H1 (cell line): Measurements from ENCODE around the gene SGMS1. TPM values are rescaled to one million over a fixed set of nuclear protein-coding genes. Genes with fewer than 3 reads are reported as not detected.

ENCODE experiments used
- CTCF ChIA-PET: fragments of 300-600 bp; sonication (Branson Sonifier 250); formaldehyde crosslinking; loops from one replicate; lab custom pipeline; 2021; ENCODE audit not compliant: partially characterized antibody; lab: Charles Lee
- POLR2A ChIA-PET: fragments of 300-600 bp; sonication (Branson Sonifier 250); formaldehyde crosslinking; loops from one replicate; lab custom pipeline; 2021; ENCODE audit warnings: inconsistent platforms; ENCODE audit not compliant: partially characterized antibody; lab: Charles Lee
- DNase-seq, 2 experiments: peaks; one replicate each; pipeline versions ENCODE4 v3.0.0 to v3.0.0-alpha.2; 2010 to 2022; ENCODE audit warnings: low spot score in 2 of 2, low read depth in 1 of 2, mixed read lengths in 1 of 2
- FAIRE-seq: peaks from 2 replicates; lab custom pipeline; 2011; peaks lifted over from hg19 to GRCh38; lab: Jason Lieb, UNC
- H2AFZ ChIP-seq: 2 replicates; pipeline ENCODE4 v1.8.1; 2012; ENCODE audit warnings: low read length, inconsistent platforms
- H2AK5ac ChIP-seq: 2 replicates; pipeline ENCODE4 v1.6.1; 2013; ENCODE audit warnings: low read depth, low read length
- H2BK120ac ChIP-seq: replicated peaks from 2 replicates; pipeline ENCODE3; 2013; ENCODE audit warnings: low read depth, low read length, inconsistent platforms
- H2BK12ac ChIP-seq: 2 replicates; pipeline ENCODE4 v1.6.1; 2013; ENCODE audit warnings: low read depth, low read length
- H2BK15ac ChIP-seq: 2 replicates; pipeline ENCODE4 v1.6.1; 2013; ENCODE audit warnings: low read length
- H2BK20ac ChIP-seq: 2 replicates; pipeline ENCODE4 v1.6.1; 2013; ENCODE audit warnings: low read length
- H2BK5ac ChIP-seq: 2 replicates; pipeline ENCODE4 v1.6.1; 2013; ENCODE audit warnings: low read depth, low read length
- H3K14ac ChIP-seq: 2 replicates; pipeline ENCODE4 v1.6.1; 2013; ENCODE audit warnings: inconsistent platforms; ENCODE audit not compliant: insufficient read length
- H3K18ac ChIP-seq: 2 replicates; pipeline ENCODE4 v1.6.1; 2013; ENCODE audit warnings: low read length; ENCODE audit errors: extremely low read depth
- H3K23ac ChIP-seq: 2 replicates; pipeline ENCODE4 v1.6.1; 2013; ENCODE audit warnings: inconsistent platforms; ENCODE audit not compliant: insufficient read length
- H3K23me2 ChIP-seq: 2 replicates; pipeline ENCODE4 v1.6.1; 2013; ENCODE audit warnings: low read depth, low read length
- H3K27ac ChIP-seq: 2 replicates; pipeline ENCODE4 v1.6.1; 2011; ENCODE audit warnings: low read depth, low read length, inconsistent platforms
- H3K27me3 ChIP-seq, 4 experiments: replicated peaks in 1 of 4; 1 replicate in 1 of 4; 2 replicates in 3 of 4; pipeline versions ENCODE4 v1.6.1 to v1.8.1; 2011 to 2013; ENCODE audit warnings: low read length in 3 of 4, mild to moderate bottlenecking in 3 of 4, inconsistent platforms in 2 of 4, mixed read lengths in 2 of 4, moderate library complexity in 1 of 4; ENCODE audit not compliant: control insufficient read depth in 3 of 4, insufficient read depth in 3 of 4; ENCODE audit errors: extremely low read depth in 1 of 4
- H3K36me3 ChIP-seq, 4 experiments: 2 replicates each; pipeline versions ENCODE4 v1.6.1 to v1.8.1; 2011 to 2013; ENCODE audit warnings: mild to moderate bottlenecking in 4 of 4, low read length in 3 of 4, moderate library complexity in 2 of 4, control low read depth in 1 of 4, inconsistent platforms in 1 of 4; ENCODE audit not compliant: insufficient read depth in 4 of 4, control insufficient read depth in 2 of 4
- H3K4ac ChIP-seq: replicated peaks from 2 replicates; pipeline ENCODE3; 2013; ENCODE audit warnings: low read length, low read depth, mixed read lengths, inconsistent platforms; ENCODE audit not compliant: insufficient read length
- H3K4me1 ChIP-seq, 4 experiments: replicated peaks in 1 of 4; 1 replicate in 1 of 4; 2 replicates in 3 of 4; pipeline versions ENCODE4 v1.6.1 to v1.8.1; 2011 to 2013; ENCODE audit warnings: low read length in 3 of 4, inconsistent platforms in 2 of 4, mixed read lengths in 1 of 4; ENCODE audit not compliant: insufficient read depth in 4 of 4, control insufficient read depth in 3 of 4
- H3K4me2 ChIP-seq, 2 experiments: 2 replicates each; pipeline versions ENCODE4 v1.6.1 to v1.8.1; 2011 to 2013; ENCODE audit warnings: low read depth in 2 of 2, low read length in 2 of 2, control low read depth in 1 of 2, inconsistent platforms in 1 of 2, mild to moderate bottlenecking in 1 of 2; ENCODE audit not compliant: insufficient read depth in 1 of 2
- H3K4me3 ChIP-seq, 4 experiments: fragments of 200-600, 300-600 bp in 1 of 4; sonication (generic), shearing (Covaris generic), sonication (Bioruptor Twin) in 1 of 4; 2 replicates each; pipeline versions ENCODE4 v1.5.1 to v1.8.1; 2011 to 2016; ENCODE audit warnings: low read length in 4 of 4, low read depth in 3 of 4, control low read depth in 2 of 4, inconsistent platforms in 2 of 4, mild to moderate bottlenecking in 2 of 4, mixed read lengths in 1 of 4, moderate library complexity in 1 of 4; ENCODE audit not compliant: insufficient read depth in 2 of 4; ENCODE audit errors: extremely low read depth in 1 of 4
- H3K56ac ChIP-seq: replicated peaks from 2 replicates; pipeline ENCODE3; 2013; ENCODE audit warnings: low read depth, mild to moderate bottlenecking, mixed read lengths, low read length, inconsistent platforms; ENCODE audit not compliant: insufficient read length
- H3K79me1 ChIP-seq: 2 replicates; pipeline ENCODE4 v1.6.1; 2013; ENCODE audit warnings: low read depth, low read length, control low read depth
- H3K79me2 ChIP-seq, 2 experiments: 2 replicates each; pipeline versions ENCODE4 v1.6.1 to v1.8.1; 2012 to 2013; ENCODE audit warnings: low read length in 2 of 2, mild to moderate bottlenecking in 2 of 2, inconsistent platforms in 1 of 2; ENCODE audit not compliant: insufficient read depth in 2 of 2, control insufficient read depth in 1 of 2
- H3K9ac ChIP-seq, 4 experiments: replicated peaks in 1 of 4; 1 replicate in 1 of 4; 2 replicates in 3 of 4; pipeline versions ENCODE4 v1.6.1 to v1.8.1; 2011 to 2013; ENCODE audit warnings: low read depth in 3 of 4, low read length in 3 of 4, control low read depth in 2 of 4, mild to moderate bottlenecking in 2 of 4, moderate library complexity in 2 of 4, inconsistent platforms in 1 of 4; ENCODE audit errors: extremely low read depth in 1 of 4
- H3K9me3 ChIP-seq, 2 experiments: 2 replicates each; pipeline versions ENCODE4 v1.6.1 to v1.8.1; 2012 to 2013; ENCODE audit warnings: mild to moderate bottlenecking in 2 of 2, moderate library complexity in 2 of 2, control low read depth in 1 of 2, inconsistent platforms in 1 of 2, low read depth in 1 of 2, low read length in 1 of 2, mixed read lengths in 1 of 2; ENCODE audit not compliant: insufficient read depth in 2 of 2
- H4K20me1 ChIP-seq, 2 experiments: replicated peaks in 1 of 2; 2 replicates each; pipeline versions ENCODE3 to v1.8.1; 2011 to 2013; ENCODE audit warnings: inconsistent platforms in 2 of 2, low read length in 2 of 2, mild to moderate bottlenecking in 1 of 2; ENCODE audit not compliant: insufficient read depth in 2 of 2, control insufficient read depth in 1 of 2
- H4K5ac ChIP-seq: 2 replicates; pipeline ENCODE4 v1.6.1; 2013; ENCODE audit warnings: low read length, low read depth, mixed read lengths, inconsistent platforms; ENCODE audit not compliant: insufficient read length
- H4K8ac ChIP-seq: 2 replicates; pipeline ENCODE4 v1.8.0; 2013; ENCODE audit warnings: mild to moderate bottlenecking, moderate library complexity, low read length, inconsistent platforms; ENCODE audit not compliant: insufficient read depth; ENCODE audit errors: extremely low read depth
- H4K91ac ChIP-seq: replicated peaks from 2 replicates; pipeline ENCODE3; 2013; ENCODE audit warnings: low read length, mixed read lengths, inconsistent platforms; ENCODE audit not compliant: insufficient read length
- CEBPB ChIP-seq: IDR thresholded peaks from 2 replicates; pipeline ENCODE4 v1.6.1; 2012; ENCODE audit warnings: low read depth, low read length
- EGR1 ChIP-seq: IDR thresholded peaks from 2 replicates; pipeline ENCODE4 v1.6.1; 2011; ENCODE audit warnings: low read depth, low read length, borderline replicate concordance
- FOSL1 ChIP-seq: IDR thresholded peaks from 2 replicates; pipeline ENCODE4 v1.6.1; 2011; ENCODE audit warnings: mild to moderate bottlenecking, low read depth, low read length, moderate library complexity; ENCODE audit not compliant: insufficient read depth
- MAFK ChIP-seq: IDR thresholded peaks from 2 replicates; pipeline ENCODE4 v1.6.1; 2012; ENCODE audit warnings: low read depth, mild to moderate bottlenecking, improper control_type of control experiment, low read length
- POLR2AphosphoS5 ChIP-seq: IDR thresholded peaks from 2 replicates; pipeline ENCODE4 v1.6.1; 2011; ENCODE audit warnings: low read depth, low read length
- RAD21 ChIP-seq, 2 experiments: IDR thresholded peaks in 1 of 2; conservative IDR thresholded peaks in 1 of 2; 2 replicates each; pipeline ENCODE4 v1.6.1; 2011; ENCODE audit warnings: low read depth in 2 of 2, low read length in 2 of 2, improper control_type of control experiment in 1 of 2, inconsistent platforms in 1 of 2, mild to moderate bottlenecking in 1 of 2, moderate library complexity in 1 of 2
- RBBP5 ChIP-seq: IDR thresholded peaks from 2 replicates; pipeline ENCODE4 v1.7.1; 2012; ENCODE audit warnings: low read depth, mild to moderate bottlenecking, inconsistent platforms, low read length, moderate library complexity, borderline replicate concordance
- SAP30 ChIP-seq: fragments of 300-600 bp; sonication (generic); IDR thresholded peaks from 2 replicates; pipeline ENCODE4 v1.7.1; 2012; ENCODE audit warnings: low read length, moderate library complexity, mild to moderate bottlenecking, inconsistent platforms; ENCODE audit not compliant: insufficient read depth, insufficient replicate concordance
- SP1 ChIP-seq: IDR thresholded peaks from 2 replicates; pipeline ENCODE4 v1.6.1; 2011; ENCODE audit warnings: low read depth, low read length
- SUZ12 ChIP-seq: fragments of 200-600 bp; sonication (generic); IDR thresholded peaks from 2 replicates; pipeline ENCODE4 v1.6.1; 2012; ENCODE audit warnings: mild to moderate bottlenecking, inconsistent platforms, low read length, moderate library complexity, mixed read lengths
- WGBS, 2 experiments: shearing (Covaris generic) in 1 of 2; methylation state at CpG; one replicate each; pipeline versions ENCODE4 v1.1.6 to v1.1.7; 2013 to 2015; ENCODE audit warnings: low lambda C conversion rate in 2 of 2, mixed read lengths in 2 of 2, inconsistent platforms in 1 of 2, low coverage in 1 of 2, missing lambda C conversion rate in 1 of 2; ENCODE audit not compliant: insufficient replicate concordance in 2 of 2, insufficient coverage in 1 of 2, insufficient read length in 1 of 2; ENCODE audit errors: extremely low coverage in 1 of 2, missing lambda C conversion rate in 1 of 2; 5-methylcytosine and 5-hydroxymethylcytosine counted together
- polyA plus RNA-seq, 7 experiments: library from polyadenylated mRNA; depleted of rRNA in 3 of 7; stranded (reverse) in 5 of 7; unstranded in 2 of 7; fragments of >200 nt in 5 of 7; fragments of 200-250 nt in 2 of 7; gene quantifications; 1 replicate in 5 of 7; 2 replicates in 1 of 7; 4 replicates in 1 of 7; pipeline versions ENCODE4 v1.2.1 to v1.2.3, GENCODE V29; 2011 to 2013; ENCODE audit warnings: missing spikeins in 2 of 7, mixed read lengths in 2 of 7
- total RNA-seq: library from RNA; stranded (reverse); fragmentation: NEBNext Ultra II Directional; extraction: Animal tissue kit (Norgen Biotek cat#: 25700); gene quantifications from 2 replicates; pipeline ENCODE4 v1.2.1, GENCODE V29; 2021

The SGMS1 gene
- total and polyA plus RNA-seq, 2 of the 8 experiments (the other 6 are each of a cell fraction or from before 2014, with no cell fraction given) = 6.0 to 15.6 TPM

DNA sequence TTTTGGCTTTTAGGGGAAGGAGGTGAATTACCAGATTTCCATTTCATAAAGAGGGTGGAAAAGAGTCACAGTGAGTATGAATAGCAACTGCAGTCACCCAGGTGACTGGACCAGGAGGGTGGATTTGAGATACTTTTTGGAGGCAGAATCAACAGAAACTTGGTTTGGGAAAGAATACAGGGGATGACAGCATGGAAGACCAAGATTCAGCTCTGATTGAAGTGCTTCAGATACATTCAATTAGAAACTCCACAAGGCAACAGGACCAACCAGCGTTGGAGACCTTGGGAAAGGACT is 83.0 kb downstream of the SGMS1 start:
- Histone ChIP-seq H2BK5ac (no peak overlapping the region), H3K36me3 (no peaks in the 10 kb centered on the region), H3K4me1 (peaks cover 0 to 10% (median 1%) of the 10 kb centered on the region in 4 experiments; a peak in 3 of 7 replicates), H4K20me1 (peaks cover 0 to 5% of the 10 kb centered on the region in 2 experiments), H3K79me1 (no peaks in the 10 kb centered on the region), H2BK20ac (no peak overlapping the region), H3K4me2 (no peak overlapping the region), H3K4me3 (no peak overlapping the region), H3K79me2 (peaks cover 0 to 24% of the 10 kb centered on the region in 2 experiments; a peak in 2 of 4 replicates), H3K18ac (no peak overlapping the region), H3K4ac (no peak overlapping the region), H3K56ac (no peak overlapping the region), H2AK5ac (no peak overlapping the region), H4K91ac (no peak overlapping the region), H2BK120ac (no peak overlapping the region), H3K23ac (no peak overlapping the region), H3K9me3 (no peaks in the 10 kb centered on the region), H4K8ac (no peak overlapping the region), H2AFZ (no peak overlapping the region), H3K23me2 (no peaks in the 10 kb centered on the region), H4K5ac (no peak overlapping the region), H3K9ac (no peak overlapping the region), H3K27ac (no peak overlapping the region), H2BK12ac (no peak overlapping the region), H3K14ac (no peak overlapping the region), H3K27me3 (no peaks in the 10 kb centered on the region), H2BK15ac (no peak overlapping the region)
- TF ChIP-seq SP1 = no peak
- TF ChIP-seq MAFK = no peak
- TF ChIP-seq SUZ12 = no peak
- no peak for TF ChIP-seq FOSL1
- TF ChIP-seq RAD21 (IDR thresholded peaks at IDR 0.05 in 1 of 2, conservative IDR thresholded peaks at IDR 0.05 in 1 of 2; ENCODE audit: low read depth in 2 of 2, low read length in 2 of 2) = no peak
- no peak for TF ChIP-seq CEBPB
- no peak for TF ChIP-seq RBBP5
- TF ChIP-seq POLR2AphosphoS5 = no peak
- TF ChIP-seq EGR1 = no peak
- TF ChIP-seq SAP30 = no peak
- DNase-seq (no peak), FAIRE-seq (no peak)
- 86% methylated on average over 1 of the region's 1 CpG; no CpG with 5 or more reads in 1 of the 2 experiments for WGBS, 2 experiments
- ChIA-PET CTCF (no interaction called here), POLR2A (no interaction called here)
